AG09319 (cell line): ENCODE measurements around the gene PTH1R.

ENCODE experiments used
- DNase-seq: peaks from one replicate; pipeline ENCODE4 v3.0.0-alpha.2; 2010; ENCODE audit warnings: low read depth; ENCODE audit errors: extremely low read depth
- CTCF ChIP-seq: IDR thresholded peaks from 2 replicates; pipeline ENCODE4 v1.5.1; 2011; ENCODE audit warnings: low read depth, mild to moderate bottlenecking, inconsistent platforms, low read length, moderate library complexity

Gene PTH1R

GRCh38 chr3:46934072-46934471, 56.6 kb downstream of the PTH1R start:
- TF ChIP-seq CTCF, result no peak
- no peak for DNase-seq

GRCh38 chr3:46934498-46935167, 57.1 kb downstream of the PTH1R start:
- no peak for TF ChIP-seq CTCF
- DNase-seq, result no peak

GRCh38 chr3:46935168-46935858, 57.8 kb downstream of the PTH1R start:
- peak; percentile 81 for DNase-seq
- peak; percentile 81 for TF ChIP-seq CTCF

DNA sequence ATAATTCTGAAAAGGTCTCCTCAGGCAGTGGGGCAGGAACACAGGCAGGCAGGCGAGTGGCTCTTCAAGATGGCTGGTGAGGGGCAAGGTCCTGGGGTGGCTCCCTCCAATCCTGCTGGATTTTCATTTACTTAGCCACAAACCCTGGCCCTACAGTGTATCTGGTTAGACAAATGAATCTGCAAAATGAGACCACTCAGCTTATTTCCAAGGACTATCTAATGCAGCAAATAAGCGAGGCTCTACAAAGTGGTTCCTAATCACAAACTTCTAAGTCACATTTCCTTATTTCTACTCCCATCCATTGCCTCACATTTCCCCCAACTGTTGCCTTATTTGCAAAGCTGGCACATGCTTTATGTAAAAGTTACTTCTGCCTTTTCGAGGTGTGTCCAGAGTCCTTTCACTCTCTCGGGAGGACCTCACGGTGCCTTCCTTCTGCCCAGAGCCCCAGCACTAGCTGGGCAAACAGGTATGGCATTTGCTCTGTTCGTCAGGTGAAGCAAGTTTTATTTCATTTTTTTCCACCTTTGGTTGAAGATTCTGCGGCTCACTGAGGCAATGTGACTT, 58.6 kb downstream of the PTH1R start:
- no peak for TF ChIP-seq CTCF
- DNase-seq, result no peak

DNA sequence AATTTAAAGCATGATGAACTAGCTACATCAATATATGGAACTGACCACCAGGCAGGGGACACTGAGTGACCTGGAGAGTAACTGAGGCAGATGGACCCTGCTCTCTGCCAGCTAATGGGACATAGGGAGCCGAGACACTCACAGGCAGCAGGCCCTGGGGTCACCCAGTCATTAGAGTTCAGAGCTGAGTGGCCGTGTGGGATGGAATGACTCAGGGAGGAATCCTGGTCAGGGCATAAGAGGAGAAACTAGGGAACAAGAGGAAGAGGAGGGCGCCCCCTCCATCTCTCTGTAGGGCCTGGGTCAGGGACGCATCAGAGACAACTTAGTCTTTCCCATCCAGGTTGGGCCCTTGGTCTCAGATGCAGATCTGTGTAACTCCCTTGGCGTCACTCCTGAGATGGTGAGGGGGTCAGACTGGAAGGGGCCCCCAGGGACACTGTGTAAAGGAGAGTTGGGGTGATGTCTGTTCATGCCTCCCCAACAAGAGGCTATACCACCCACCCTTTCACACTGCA, 59.3 kb downstream of the PTH1R start:
- TF ChIP-seq CTCF, result no peak
- DNase-seq, result no peak

- DNase-seq, result no peak
- TF ChIP-seq CTCF, result no peak
Measured at GRCh38 chr3:46938118-46938517, 60.6 kb downstream of the PTH1R start.
